ENCODE measurements around the gene HOXB3.

Gene HOXB3

GRCh38 chr17:48588528-48588927 lies 1.5 kb downstream of the HOXB3 start:
- TF ChIP-seq CTCF (IDR thresholded peaks at IDR 0.05; ENCODE audit: low read length) (no peak), EZH2 (IDR thresholded peaks at IDR 0.05; ENCODE audit: borderline replicate concordance, low read length) (no peak)

GRCh38 chr17:48588074-48588415 lies 2.0 kb downstream of the HOXB3 start:
- peaks cover 7% of the 10 kb centered on the region for H3K4me1 ChIP-seq (ENCODE audit: insufficient read depth, low read length, severe bottlenecking)
- H4K20me1 ChIP-seq (ENCODE audit: insufficient read depth, low read length): no peaks in the 10 kb centered on the region
- H3K27ac ChIP-seq (ENCODE audit: low read depth, low read length, poor library complexity, severe bottlenecking): no peak overlapping the region
- no peaks in the 10 kb centered on the region for H3K9me2 ChIP-seq (ENCODE audit: low read depth, low read length)
- H3K27me3 ChIP-seq (ENCODE audit: insufficient read depth, low read length): no peaks in the 10 kb centered on the region
- H3K9me3 ChIP-seq (ENCODE audit: low read length): no peaks in the 10 kb centered on the region
- H3K4me2 ChIP-seq (ENCODE audit: low read length): no peak overlapping the region
- H3K36me3 ChIP-seq (ENCODE audit: insufficient read depth, low read length): no peaks in the 10 kb centered on the region
- H3K79me2 ChIP-seq (ENCODE audit: insufficient read depth, low read length): no peaks in the 10 kb centered on the region
- H3K4me3 ChIP-seq (ENCODE audit: low read depth, low read length, poor library complexity, severe bottlenecking): no peak overlapping the region
- H3F3A ChIP-seq (ENCODE audit: insufficient read depth, low read length): no peaks in the 10 kb centered on the region
- no peak for TF ChIP-seq CTCF (IDR thresholded peaks at IDR 0.05; ENCODE audit: low read length)
- TF ChIP-seq EZH2 (IDR thresholded peaks at IDR 0.05; ENCODE audit: borderline replicate concordance, low read length): no peak
- H3K9ac ChIP-seq (ENCODE audit: low read length): no peak overlapping the region
- H2AFZ ChIP-seq (ENCODE audit: low read length): no peak overlapping the region

More at GRCh38 chr17:48588528-48588927, 1.5 kb downstream of the HOXB3 start:
- Histone ChIP-seq H4K20me1 (ENCODE audit: insufficient read depth, low read length) (no peaks in the 10 kb centered on the region), H3K27ac (ENCODE audit: low read depth, low read length, poor library complexity, severe bottlenecking) (no peak overlapping the region), H3K27me3 (ENCODE audit: insufficient read depth, low read length) (no peaks in the 10 kb centered on the region), H3K9ac (ENCODE audit: low read length) (no peak overlapping the region), H3K79me2 (ENCODE audit: insufficient read depth, low read length) (no peaks in the 10 kb centered on the region), H3K9me3 (ENCODE audit: low read length) (no peaks in the 10 kb centered on the region), H3K4me2 (ENCODE audit: low read length) (no peak overlapping the region), H3K36me3 (ENCODE audit: insufficient read depth, low read length) (no peaks in the 10 kb centered on the region), H3F3A (ENCODE audit: insufficient read depth, low read length) (no peaks in the 10 kb centered on the region), H2AFZ (ENCODE audit: low read length) (no peak overlapping the region), H3K9me2 (ENCODE audit: low read depth, low read length) (no peaks in the 10 kb centered on the region), H3K4me3 (ENCODE audit: low read depth, low read length, poor library complexity, severe bottlenecking) (no peak overlapping the region), H3K4me1 (ENCODE audit: insufficient read depth, low read length, severe bottlenecking) (peaks cover 7% of the 10 kb centered on the region)

GRCh38 chr17:48587276-48588073 lies 2.6 kb downstream of the HOXB3 start:
- no peak overlapping the region for H2AFZ ChIP-seq (ENCODE audit: low read length)
- H3K36me3 ChIP-seq (ENCODE audit: insufficient read depth, low read length): no peaks in the 10 kb centered on the region
- no peak overlapping the region for H3K4me3 ChIP-seq (ENCODE audit: low read depth, low read length, poor library complexity, severe bottlenecking)
- no peaks in the 10 kb centered on the region for H3K27me3 ChIP-seq (ENCODE audit: insufficient read depth, low read length)
- H4K20me1 ChIP-seq (ENCODE audit: insufficient read depth, low read length): no peaks in the 10 kb centered on the region
- peaks cover 7% of the 10 kb centered on the region for H3K4me1 ChIP-seq (ENCODE audit: insufficient read depth, low read length, severe bottlenecking)
- H3K4me2 ChIP-seq (ENCODE audit: low read length): no peak overlapping the region
- no peaks in the 10 kb centered on the region for H3K9me2 ChIP-seq (ENCODE audit: low read depth, low read length)
- H3K9me3 ChIP-seq (ENCODE audit: low read length): no peaks in the 10 kb centered on the region
- TF ChIP-seq EZH2 (IDR thresholded peaks at IDR 0.05; ENCODE audit: borderline replicate concordance, low read length) (no peak), CTCF (IDR thresholded peaks at IDR 0.05; ENCODE audit: low read length) (no peak)
- no peaks in the 10 kb centered on the region for H3F3A ChIP-seq (ENCODE audit: insufficient read depth, low read length)
- no peaks in the 10 kb centered on the region for H3K79me2 ChIP-seq (ENCODE audit: insufficient read depth, low read length)
- no peak overlapping the region for H3K27ac ChIP-seq (ENCODE audit: low read depth, low read length, poor library complexity, severe bottlenecking)
- no peak overlapping the region for H3K9ac ChIP-seq (ENCODE audit: low read length)
